Effector memory CD4-positive, alpha-beta T cell (primary cell): ENCODE results near the gene RICTOR.
"Not testable (repeated sequence)": the region's sequence is repeated elsewhere in the genome, so short reads cannot be mapped to it uniquely, and the experiment has no call there.

Experiments used
- DNase-seq, 3 donors: peaks; one replicate each; pipeline ENCODE4 v3.0.0-alpha.2; 2020
- H3K27ac ChIP-seq: 2 replicates; pipeline ENCODE4 v1.7.0; 2013; ENCODE audit warnings: mild to moderate bottlenecking, low read length, moderate library complexity; ENCODE audit not compliant: insufficient read depth, poor library complexity, severe bottlenecking
- H3K27me3 ChIP-seq: replicated peaks from 2 replicates; pipeline ENCODE4 v1.7.0; 2013; ENCODE audit warnings: mild to moderate bottlenecking, low read length; ENCODE audit not compliant: insufficient read depth, control insufficient read depth, poor library complexity, severe bottlenecking
- H3K36me3 ChIP-seq: 2 replicates; pipeline ENCODE4 v1.7.0; 2013; ENCODE audit warnings: mild to moderate bottlenecking, low read length, moderate library complexity; ENCODE audit not compliant: control insufficient read depth, insufficient read depth
- H3K4me1 ChIP-seq: 2 replicates; pipeline ENCODE4 v1.7.0; 2013; ENCODE audit warnings: low read length, mild to moderate bottlenecking; ENCODE audit not compliant: control insufficient read depth, insufficient read depth, poor library complexity, severe bottlenecking
- H3K4me3 ChIP-seq: 2 replicates; pipeline ENCODE4 v1.7.0; 2013; ENCODE audit warnings: low read length, low read depth, mild to moderate bottlenecking; ENCODE audit not compliant: insufficient read depth, poor library complexity, severe bottlenecking
- H3K9me3 ChIP-seq: 2 replicates; pipeline ENCODE4 v1.7.0; 2013; ENCODE audit warnings: mild to moderate bottlenecking, low read length, moderate library complexity; ENCODE audit not compliant: control insufficient read depth

Gene RICTOR

GRCh38 chr5:38999037-38999436 lies 75.2 kb downstream of the RICTOR start:
- H3K4me3 ChIP-seq: no peak overlapping the region
- no peaks in the 10 kb centered on the region for H3K4me1 ChIP-seq
- no peak for DNase-seq
- H3K27me3 ChIP-seq: no peaks in the 10 kb centered on the region
- H3K27ac ChIP-seq: no peak overlapping the region
- no peaks in the 10 kb centered on the region for H3K9me3 ChIP-seq
- H3K36me3 ChIP-seq: no peaks in the 10 kb centered on the region

- Histone ChIP-seq H3K9me3 (no peaks in the 10 kb centered on the region), H3K36me3 (no peaks in the 10 kb centered on the region), H3K4me1 (no peaks in the 10 kb centered on the region), H3K27me3 (no peaks in the 10 kb centered on the region), H3K4me3 (no peak overlapping the region), H3K27ac (no peak overlapping the region)
- DNase-seq: no peak
Measured at GRCh38 chr5:38997591-38997990, 76.6 kb downstream of the RICTOR start.

GRCh38 chr5:38996123-38996522 lies 78.1 kb downstream of the RICTOR start:
- Histone ChIP-seq H3K4me1 (no peaks in the 10 kb centered on the region), H3K9me3 (no peaks in the 10 kb centered on the region), H3K36me3 (peaks cover 4% of the 10 kb centered on the region), H3K4me3 (no peak overlapping the region), H3K27me3 (no peaks in the 10 kb centered on the region), H3K27ac (no peak overlapping the region)
- no peak for DNase-seq

GRCh38 chr5:38994324-38994927 lies 79.8 kb downstream of the RICTOR start:
- no peaks in the 10 kb centered on the region for H3K4me1 ChIP-seq
- no peaks in the 10 kb centered on the region for H3K9me3 ChIP-seq
- H3K4me3 ChIP-seq: no peak overlapping the region
- peaks cover 4% of the 10 kb centered on the region for H3K36me3 ChIP-seq
- peak in 1 of 3 donors; percentile 8 for DNase-seq
- H3K27ac ChIP-seq: no peak overlapping the region
- no peaks in the 10 kb centered on the region for H3K27me3 ChIP-seq

GRCh38 chr5:38989974-38990719 lies 84.1 kb downstream of the RICTOR start:
- not testable (repeated sequence) for H3K4me1 ChIP-seq, H3K27me3 ChIP-seq, H3K36me3 ChIP-seq, H3K4me3 ChIP-seq, H3K27ac ChIP-seq, H3K9me3 ChIP-seq, DNase-seq

GRCh38 chr5:38985909-38986452 lies 88.2 kb downstream of the RICTOR start:
- Histone ChIP-seq H3K4me3 (no peak overlapping the region), H3K36me3 (no peaks in the 10 kb centered on the region), H3K27me3 (no peaks in the 10 kb centered on the region), H3K4me1 (no peaks in the 10 kb centered on the region), H3K9me3 (no peaks in the 10 kb centered on the region), H3K27ac (no peak overlapping the region)
- no peak for DNase-seq

GRCh38 chr5:38979535-38979934 lies 94.7 kb downstream of the RICTOR start:
- H3K9me3 ChIP-seq: no peaks in the 10 kb centered on the region
- no peaks in the 10 kb centered on the region for H3K27me3 ChIP-seq
- H3K27ac ChIP-seq: no peak overlapping the region
- H3K4me3 ChIP-seq: no peak overlapping the region
- H3K4me1 ChIP-seq: no peaks in the 10 kb centered on the region
- DNase-seq: no peak
- peaks cover 22% of the 10 kb centered on the region for H3K36me3 ChIP-seq

- Histone ChIP-seq H3K27me3 (no peaks in the 10 kb centered on the region), H3K27ac (no peak overlapping the region), H3K9me3 (no peaks in the 10 kb centered on the region), H3K4me1 (no peaks in the 10 kb centered on the region), H3K4me3 (no peak overlapping the region), H3K36me3 (peaks cover 24% of the 10 kb centered on the region)
- DNase-seq: no peak
Measured at GRCh38 chr5:38978036-38978435, 96.2 kb downstream of the RICTOR start.

- Histone ChIP-seq H3K27ac (no peak overlapping the region), H3K36me3 (peaks cover 39% of the 10 kb centered on the region)
Measured at GRCh38 chr5:38968665-38969064, 105.5 kb downstream of the RICTOR start.

GRCh38 chr5:38961691-38962090 lies 112.5 kb downstream of the RICTOR start:
- Histone ChIP-seq H3K36me3 (peaks cover 81% of the 10 kb centered on the region), H3K4me3 (no peak overlapping the region), H3K4me1 (no peaks in the 10 kb centered on the region), H3K27ac (no peak overlapping the region), H3K27me3 (no peaks in the 10 kb centered on the region), H3K9me3 (no peaks in the 10 kb centered on the region)
- DNase-seq: no peak

More at GRCh38 chr5:38968665-38969064, 105.5 kb downstream of the RICTOR start:
- Histone ChIP-seq H3K4me3 (no peak overlapping the region), H3K27me3 (no peaks in the 10 kb centered on the region), H3K4me1 (no peaks in the 10 kb centered on the region), H3K9me3 (no peaks in the 10 kb centered on the region)
- DNase-seq: no peak
